ENCODE data around the gene AGAP3.
"Not testable (repeated sequence)": the region's sequence is repeated elsewhere in the genome, so short reads cannot be mapped to it uniquely, and the experiment has no call there.

The AGAP3 gene

GRCh38 chr7:151085691-151086620 is at the start of gene AGAP3:
Gene AGAP3 (plus strand): TSS chr7:151086475. CDS start chr7:151086742, 267 bp downstream.
- DNase-seq, result peak; percentile 86

- DNase-seq, result peak; percentile 97
Observed at GRCh38 chr7:151038951-151039849, 47.1 kb upstream of the AGAP3 start.

- no peak for DNase-seq
Observed at GRCh38 chr7:151039850-151040548, 46.3 kb upstream of the AGAP3 start.

GRCh38 chr7:151040616-151041375 is 45.5 kb upstream of the AGAP3 start:
- no peak for DNase-seq

GRCh38 chr7:151043449-151043848 is 42.8 kb upstream of the AGAP3 start:
- DNase-seq, result not testable (repeated sequence)

- DNase-seq, result no peak
Observed at GRCh38 chr7:151043959-151044358, 42.3 kb upstream of the AGAP3 start.

- DNase-seq, result no peak
Observed at GRCh38 chr7:151045262-151045661, 41.0 kb upstream of the AGAP3 start.

GRCh38 chr7:151045967-151046366 is 40.3 kb upstream of the AGAP3 start:
- DNase-seq, result no peak

GRCh38 chr7:151046603-151047573 is 39.4 kb upstream of the AGAP3 start:
- DNase-seq, result peak; percentile 72

GRCh38 chr7:151047976-151048815 is 38.1 kb upstream of the AGAP3 start, which contains the start of gene ASIC3:
Gene ASIC3 (plus strand): TSS chr7:151048531. CDS start chr7:151048886, 355 bp downstream.
- no peak for DNase-seq

- no peak for DNase-seq
Observed at GRCh38 chr7:151048911-151049463, 37.3 kb upstream of the AGAP3 start.

- peak; percentile 86 for DNase-seq
Observed at GRCh38 chr7:151051108-151051507, 35.2 kb upstream of the AGAP3 start.

GRCh38 chr7:151053096-151053495 is 33.2 kb upstream of the AGAP3 start:
- DNase-seq, result peak; percentile 48

GRCh38 chr7:151053751-151054150 is 32.5 kb upstream of the AGAP3 start:
- DNase-seq, result no peak

GRCh38 chr7:151056283-151056665 is 30.0 kb upstream of the AGAP3 start:
- peak; percentile 33 for DNase-seq

GRCh38 chr7:151056666-151057505 is 29.4 kb upstream of the AGAP3 start:
- DNase-seq, result no peak

GRCh38 chr7:151057506-151057988 is 28.7 kb upstream of the AGAP3 start, which contains the start of gene CDK5:
Gene CDK5 (minus strand): TSS chr7:151057897. CDS start chr7:151057848, 49 bp downstream.
- no peak for DNase-seq

All from hematopoietic multipotent progenitor cell treated with erythropoietin and hydrocortisone succinate and interleukin-3 and kit ligand, for 4 days (in vitro differentiated cells).